Activated naive CD8-positive, alpha-beta T cell treated with anti-CD3 and anti-CD28 coated beads, Interleukin-2, amount 50 U/mL, for 24 hours (primary cell): ENCODE data around the gene CAPN5.

Source experiments
- ATAC-seq: fragments of 150-1000 bp; cut with Tn5 transposase; one replicate; pipeline ENCODE4 v1.10.0; 2021
- DNase-seq: peaks from one replicate; pipeline ENCODE4 v3.0.0; 2021
- H3K27ac Mint-ChIP-seq: one replicate; pipeline ENCODE4 v1.8.0; 2021; ENCODE audit warnings: mild to moderate bottlenecking, mixed read lengths
- H3K27me3 Mint-ChIP-seq: one replicate; pipeline ENCODE4 v1.8.0; 2021; ENCODE audit warnings: mixed read lengths
- H3K36me3 Mint-ChIP-seq: one replicate; pipeline ENCODE4 v1.8.0; 2021; ENCODE audit warnings: low read depth, mixed read lengths
- H3K4me1 Mint-ChIP-seq: one replicate; pipeline ENCODE4 v1.8.0; 2021; ENCODE audit warnings: mixed read lengths
- H3K4me3 Mint-ChIP-seq: one replicate; pipeline ENCODE4 v1.8.0; 2021; ENCODE audit warnings: mild to moderate bottlenecking, moderate library complexity, mixed read lengths
- H3K9me3 Mint-ChIP-seq: one replicate; pipeline ENCODE4 v1.8.0; 2021; ENCODE audit warnings: mixed read lengths

The CAPN5 gene

GRCh38 chr11:77065878-77066228, 918 bp upstream of the CAPN5 start:
- Mint-ChIP-seq H3K9me3 (no peaks in the 10 kb centered on the region), H3K4me3 (peak overlapping the region; percentile 80), H3K36me3 (no peaks in the 10 kb centered on the region), H3K27me3 (no peaks in the 10 kb centered on the region), H3K27ac (peak overlapping the region; percentile 73), H3K4me1 (peaks cover 9% of the 10 kb centered on the region)
- ATAC-seq: no peak
- DNase-seq: no peak

- Mint-ChIP-seq H3K36me3 (no peaks in the 10 kb centered on the region), H3K4me3 (peak overlapping the region; percentile 60)
- ATAC-seq: no peak
These were observed 1.2 kb downstream of the CAPN5 start for GRCh38 chr11:77067861-77068443.

DNA sequence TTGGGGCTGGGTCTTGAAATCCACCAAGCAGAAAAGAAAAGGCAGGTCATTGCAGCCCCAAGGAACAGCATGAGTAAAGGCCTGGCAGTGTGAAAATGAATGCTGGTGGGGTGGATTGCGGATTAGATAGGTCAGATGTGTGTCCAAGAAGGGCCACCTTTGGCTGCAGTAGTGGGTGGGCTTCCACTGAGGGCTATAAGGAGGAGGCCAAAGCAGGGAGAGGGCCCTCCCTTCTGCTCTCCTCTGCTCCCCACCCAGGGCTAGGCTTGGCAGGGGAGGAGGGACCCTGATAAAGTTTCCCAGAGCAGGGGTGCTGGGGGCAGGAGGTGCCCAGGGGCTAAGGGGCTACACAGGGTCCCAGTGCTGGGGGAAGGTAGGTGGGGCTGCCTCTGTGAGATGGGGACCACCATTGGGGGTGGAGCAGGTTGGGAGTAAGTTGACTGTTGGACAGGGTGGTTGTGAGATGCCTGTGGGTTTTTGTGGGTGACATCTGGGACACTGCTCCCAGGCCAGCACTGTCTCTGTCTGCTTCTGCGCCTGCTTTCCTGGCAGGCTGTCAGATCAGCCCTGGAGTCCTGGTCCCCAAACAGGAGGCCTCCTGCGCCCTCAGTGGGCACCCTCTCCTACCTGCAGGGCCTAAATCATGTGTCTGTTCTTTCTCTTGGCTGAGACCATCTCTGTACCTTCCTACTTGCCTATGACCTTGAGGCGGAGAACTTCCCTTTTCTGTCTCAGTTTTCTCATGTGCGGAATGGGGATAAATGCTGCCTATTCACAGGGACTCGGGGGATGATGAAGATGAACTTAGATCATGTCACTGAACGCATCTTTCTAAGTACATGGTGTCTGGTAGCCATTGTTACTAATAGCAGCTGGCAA, 1.9 kb downstream of the CAPN5 start:
- no peak overlapping the region for H3K4me3 Mint-ChIP-seq
- ATAC-seq (no peak), DNase-seq (no peak)
- no peaks in the 10 kb centered on the region for H3K36me3 Mint-ChIP-seq
- peaks cover 26% of the 10 kb centered on the region for H3K4me1 Mint-ChIP-seq
- H3K27me3 Mint-ChIP-seq: no peaks in the 10 kb centered on the region
- no peak overlapping the region for H3K27ac Mint-ChIP-seq
- H3K9me3 Mint-ChIP-seq: no peaks in the 10 kb centered on the region

More at GRCh38 chr11:77067861-77068443, 1.2 kb downstream of the CAPN5 start:
- H3K27ac Mint-ChIP-seq: no peak overlapping the region
- H3K9me3 Mint-ChIP-seq: no peaks in the 10 kb centered on the region
- no peak for DNase-seq
- H3K4me1 Mint-ChIP-seq: peaks cover 19% of the 10 kb centered on the region
- no peaks in the 10 kb centered on the region for H3K27me3 Mint-ChIP-seq

- Mint-ChIP-seq H3K4me3 (no peak overlapping the region), H3K4me1 (peaks cover 26% of the 10 kb centered on the region), H3K27ac (no peak overlapping the region), H3K9me3 (no peaks in the 10 kb centered on the region), H3K36me3 (no peaks in the 10 kb centered on the region), H3K27me3 (no peaks in the 10 kb centered on the region)
- DNase-seq (no peak), ATAC-seq (no peak)
These were observed 2.7 kb downstream of the CAPN5 start for GRCh38 chr11:77069336-77069968.

- DNase-seq (no peak), ATAC-seq (no peak)
- Mint-ChIP-seq H3K27ac (no peak overlapping the region), H3K9me3 (no peaks in the 10 kb centered on the region), H3K4me3 (no peak overlapping the region), H3K36me3 (no peaks in the 10 kb centered on the region), H3K4me1 (peaks cover 26% of the 10 kb centered on the region), H3K27me3 (no peaks in the 10 kb centered on the region)
These were observed 3.3 kb downstream of the CAPN5 start for GRCh38 chr11:77069969-77070582.

DNA sequence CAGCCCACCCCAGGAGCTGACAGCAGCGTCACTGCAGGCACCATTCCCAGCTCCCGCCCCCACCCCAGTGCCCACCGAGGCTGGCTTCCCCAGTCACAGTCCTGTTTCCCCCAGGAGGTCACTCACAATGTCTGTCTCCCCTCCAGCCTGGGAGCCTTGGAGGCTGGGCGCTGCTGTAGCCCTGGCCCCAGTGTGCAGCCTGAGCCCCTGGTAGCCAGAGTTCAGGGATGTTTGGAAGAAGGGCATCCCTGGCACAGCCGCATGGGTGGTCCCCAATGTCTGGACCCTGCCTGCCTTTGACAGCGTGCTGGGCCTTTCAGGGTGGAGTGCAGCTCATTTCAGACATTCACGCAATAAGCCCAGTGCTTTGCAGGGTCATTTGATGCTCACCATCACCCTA, 4.3 kb downstream of the CAPN5 start:
- DNase-seq (no peak), ATAC-seq (no peak)
- no peaks in the 10 kb centered on the region for H3K36me3 Mint-ChIP-seq
- H3K4me3 Mint-ChIP-seq: no peak overlapping the region
- H3K27me3 Mint-ChIP-seq: no peaks in the 10 kb centered on the region
- peaks cover 21% of the 10 kb centered on the region for H3K4me1 Mint-ChIP-seq
- no peak overlapping the region for H3K27ac Mint-ChIP-seq
- no peaks in the 10 kb centered on the region for H3K9me3 Mint-ChIP-seq

GRCh38 chr11:77071671-77072605, 5.2 kb downstream of the CAPN5 start:
- ATAC-seq: no peak
- H3K4me3 Mint-ChIP-seq: no peak overlapping the region

DNA sequence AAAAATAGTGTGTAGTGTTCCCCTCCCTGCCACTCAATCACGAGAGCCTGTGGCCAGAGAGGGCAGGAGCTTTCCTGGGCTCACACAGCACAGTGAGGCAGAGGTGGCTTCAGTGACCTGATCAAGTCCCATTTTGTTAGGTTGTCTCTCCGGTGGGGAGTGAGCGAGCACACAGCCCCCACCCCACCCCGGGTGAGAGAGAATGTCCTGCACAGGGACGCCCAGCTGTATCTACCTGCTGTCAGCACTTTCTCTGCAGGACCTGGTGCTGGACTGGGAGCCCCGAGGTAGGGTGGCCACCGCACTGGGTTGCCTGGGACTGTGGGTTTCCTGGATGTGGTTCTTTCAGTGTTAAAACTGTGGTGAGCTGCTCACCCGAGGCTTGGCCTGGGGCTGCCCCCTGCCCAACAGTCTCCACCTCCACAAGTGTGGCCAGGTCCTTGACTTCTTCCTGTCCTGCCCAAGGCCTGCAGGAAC, 6.1 kb downstream of the CAPN5 start:
- DNase-seq (peak; percentile 19), ATAC-seq (peak; percentile 30)
- no peaks in the 10 kb centered on the region for H3K27me3 Mint-ChIP-seq
- no peaks in the 10 kb centered on the region for H3K36me3 Mint-ChIP-seq
- no peak overlapping the region for H3K4me3 Mint-ChIP-seq
- no peak overlapping the region for H3K27ac Mint-ChIP-seq
- no peaks in the 10 kb centered on the region for H3K9me3 Mint-ChIP-seq
- peaks cover 17% of the 10 kb centered on the region for H3K4me1 Mint-ChIP-seq

More at GRCh38 chr11:77071671-77072605, 5.2 kb downstream of the CAPN5 start:
- H3K36me3 Mint-ChIP-seq: no peaks in the 10 kb centered on the region
- no peaks in the 10 kb centered on the region for H3K9me3 Mint-ChIP-seq
- H3K4me1 Mint-ChIP-seq: peaks cover 21% of the 10 kb centered on the region
- no peaks in the 10 kb centered on the region for H3K27me3 Mint-ChIP-seq
- DNase-seq: no peak
- peak overlapping the region; percentile 4 for H3K27ac Mint-ChIP-seq

- H3K9me3 Mint-ChIP-seq: peaks cover 2% of the 10 kb centered on the region
- H3K27me3 Mint-ChIP-seq: no peaks in the 10 kb centered on the region
- ATAC-seq: peak; percentile 12
- DNase-seq: no peak
- H3K4me1 Mint-ChIP-seq: peaks cover 17% of the 10 kb centered on the region
- H3K36me3 Mint-ChIP-seq: no peaks in the 10 kb centered on the region
- H3K4me3 Mint-ChIP-seq: no peak overlapping the region
- no peak overlapping the region for H3K27ac Mint-ChIP-seq
These were observed 6.7 kb downstream of the CAPN5 start for GRCh38 chr11:77073328-77074001.

GRCh38 chr11:77074205-77074604, 7.4 kb downstream of the CAPN5 start:
- no peak overlapping the region for H3K4me3 Mint-ChIP-seq
- no peaks in the 10 kb centered on the region for H3K36me3 Mint-ChIP-seq
- no peak for ATAC-seq
- peaks cover 8% of the 10 kb centered on the region for H3K9me3 Mint-ChIP-seq
- no peak overlapping the region for H3K27ac Mint-ChIP-seq
- no peak for DNase-seq
- no peaks in the 10 kb centered on the region for H3K27me3 Mint-ChIP-seq
- H3K4me1 Mint-ChIP-seq: peaks cover 17% of the 10 kb centered on the region

DNA sequence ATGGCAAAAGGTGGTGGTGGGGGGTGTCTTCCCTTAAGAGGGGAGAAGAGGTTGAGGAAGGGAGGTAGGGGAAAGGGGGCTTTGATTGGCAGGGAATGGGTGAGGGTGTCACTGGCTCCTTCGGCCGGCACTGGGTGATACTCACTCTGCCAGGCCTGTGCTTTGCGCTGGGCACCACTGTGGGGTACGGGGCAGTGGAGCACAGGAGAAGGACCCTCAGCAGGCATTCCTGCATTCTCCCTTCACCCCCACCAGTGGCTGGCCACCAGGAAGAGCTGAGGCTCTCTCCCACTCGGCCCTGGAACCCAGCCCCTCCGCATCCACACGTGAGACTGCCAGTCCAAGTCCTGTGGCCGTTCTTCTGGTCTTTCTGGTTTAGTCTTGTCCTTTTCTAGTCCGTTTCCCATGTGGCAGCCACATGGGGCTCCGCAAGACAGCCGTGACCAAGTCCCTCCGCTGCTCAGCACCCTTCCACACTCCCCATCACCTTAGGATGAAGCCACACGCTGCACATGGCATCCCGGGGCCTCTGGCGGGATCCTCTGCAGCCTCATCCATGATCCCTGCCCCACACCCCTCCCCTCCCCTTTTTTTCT, 8.0 kb downstream of the CAPN5 start:
- H3K9me3 Mint-ChIP-seq: peaks cover 8% of the 10 kb centered on the region
- DNase-seq: no peak
- no peak for ATAC-seq
- H3K27ac Mint-ChIP-seq: no peak overlapping the region
- no peak overlapping the region for H3K4me3 Mint-ChIP-seq
- no peaks in the 10 kb centered on the region for H3K27me3 Mint-ChIP-seq
- peaks cover 17% of the 10 kb centered on the region for H3K4me1 Mint-ChIP-seq
- no peaks in the 10 kb centered on the region for H3K36me3 Mint-ChIP-seq

GRCh38 chr11:77075425-77075905, 8.7 kb downstream of the CAPN5 start:
- Mint-ChIP-seq H3K4me3 (no peak overlapping the region), H3K9me3 (peaks cover 8% of the 10 kb centered on the region), H3K27me3 (no peaks in the 10 kb centered on the region), H3K36me3 (no peaks in the 10 kb centered on the region), H3K4me1 (peaks cover 19% of the 10 kb centered on the region), H3K27ac (no peak overlapping the region)
- no peak for ATAC-seq
- no peak for DNase-seq

DNA sequence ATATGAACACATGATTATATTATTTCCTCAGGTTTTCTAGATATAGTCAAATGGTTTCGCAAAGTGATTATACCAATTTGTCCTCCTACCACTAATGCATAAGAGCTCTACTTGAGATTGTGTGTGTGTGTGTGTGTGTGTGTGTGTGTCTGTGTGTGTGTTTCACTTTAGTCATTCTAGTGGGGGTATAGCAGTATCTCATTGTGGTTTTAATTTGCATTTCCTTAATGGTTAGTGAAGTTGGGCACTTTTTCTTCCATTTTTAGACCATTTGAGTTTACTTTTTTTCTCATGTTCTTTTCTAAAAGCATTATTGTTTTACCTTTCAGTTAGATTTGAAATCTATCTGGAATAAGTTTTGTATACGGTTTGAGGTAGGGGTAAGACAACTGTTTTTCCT, 12.9 kb downstream of the CAPN5 start:
- ATAC-seq: no peak

More for the DNA sequence above, 12.9 kb downstream of the CAPN5 start:
- H3K27ac Mint-ChIP-seq: no peak overlapping the region
- H3K4me3 Mint-ChIP-seq: no peak overlapping the region
- no peak for DNase-seq
- H3K27me3 Mint-ChIP-seq: no peaks in the 10 kb centered on the region
- peaks cover 18% of the 10 kb centered on the region for H3K4me1 Mint-ChIP-seq
- peaks cover 8% of the 10 kb centered on the region for H3K9me3 Mint-ChIP-seq
- H3K36me3 Mint-ChIP-seq: no peaks in the 10 kb centered on the region
